Measurements from ENCODE around the gene IGSF23.
"Not testable (repeated sequence)": the region's sequence is repeated elsewhere in the genome, so short reads cannot be mapped to it uniquely, and the experiment has no call there.

IGSF23 gene

GRCh38 chr19:44666852-44667556 is 53.6 kb downstream of the IGSF23 start:
- DNase-seq (ENCODE audit: low spot score): no peak

- no peak for DNase-seq (ENCODE audit: low spot score)
Measured at GRCh38 chr19:44668985-44669764, 55.8 kb downstream of the IGSF23 start.

- not testable (repeated sequence) for DNase-seq (ENCODE audit: low spot score)
Measured at GRCh38 chr19:44670027-44670426, 56.7 kb downstream of the IGSF23 start.

- DNase-seq (ENCODE audit: low spot score): no peak
Measured at GRCh38 chr19:44671400-44671799, 58.0 kb downstream of the IGSF23 start, which contains the start of gene CEACAM19. Gene CEACAM19, plus strand, starts transcription at chr19:44671482. Its CDS starts 450 bp downstream, at chr19:44671932.

- no peak for DNase-seq (ENCODE audit: low spot score)
Measured at GRCh38 chr19:44672226-44672625, 58.9 kb downstream of the IGSF23 start.

DNA sequence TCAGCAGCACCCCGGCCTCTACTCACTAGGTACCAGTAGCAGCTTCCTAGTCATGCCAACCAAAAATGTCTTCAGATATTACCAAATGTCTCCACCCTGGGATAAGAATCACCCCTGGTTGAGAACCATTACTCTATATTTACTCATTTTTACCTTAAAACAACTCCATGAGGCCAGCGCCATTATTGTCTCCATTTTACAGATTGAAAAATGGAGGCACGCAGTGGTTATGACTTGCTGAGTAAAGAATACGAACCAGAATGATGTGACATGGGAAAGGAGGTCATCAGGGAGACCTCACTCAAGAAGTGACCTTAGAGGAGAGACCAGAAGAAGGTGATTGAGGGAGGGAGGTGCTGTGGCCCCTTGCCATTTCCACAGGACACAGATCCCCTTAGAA is 60.1 kb downstream of the IGSF23 start:
- no peak for DNase-seq (ENCODE audit: low spot score)

DNA sequence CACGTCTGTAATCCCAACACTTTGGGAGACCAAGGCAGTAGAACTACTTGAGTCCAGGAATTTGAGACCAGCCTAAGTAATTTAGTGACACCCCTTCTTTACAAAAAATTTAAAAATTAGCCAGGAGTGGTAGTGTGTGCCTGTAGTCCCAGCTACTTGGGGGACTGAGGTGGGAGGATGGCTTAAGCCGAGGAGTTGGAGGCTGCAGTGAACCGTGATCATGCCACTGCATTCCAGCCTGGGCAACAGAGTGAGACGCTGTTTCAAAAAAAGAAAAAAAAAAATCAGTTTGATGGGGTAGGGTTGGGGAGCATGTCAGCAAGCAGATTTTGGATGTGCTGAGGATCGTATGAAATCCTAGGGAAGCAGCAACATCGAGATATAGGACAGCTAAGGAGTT is 62.2 kb downstream of the IGSF23 start:
- no peak for DNase-seq (ENCODE audit: low spot score)

DNA sequence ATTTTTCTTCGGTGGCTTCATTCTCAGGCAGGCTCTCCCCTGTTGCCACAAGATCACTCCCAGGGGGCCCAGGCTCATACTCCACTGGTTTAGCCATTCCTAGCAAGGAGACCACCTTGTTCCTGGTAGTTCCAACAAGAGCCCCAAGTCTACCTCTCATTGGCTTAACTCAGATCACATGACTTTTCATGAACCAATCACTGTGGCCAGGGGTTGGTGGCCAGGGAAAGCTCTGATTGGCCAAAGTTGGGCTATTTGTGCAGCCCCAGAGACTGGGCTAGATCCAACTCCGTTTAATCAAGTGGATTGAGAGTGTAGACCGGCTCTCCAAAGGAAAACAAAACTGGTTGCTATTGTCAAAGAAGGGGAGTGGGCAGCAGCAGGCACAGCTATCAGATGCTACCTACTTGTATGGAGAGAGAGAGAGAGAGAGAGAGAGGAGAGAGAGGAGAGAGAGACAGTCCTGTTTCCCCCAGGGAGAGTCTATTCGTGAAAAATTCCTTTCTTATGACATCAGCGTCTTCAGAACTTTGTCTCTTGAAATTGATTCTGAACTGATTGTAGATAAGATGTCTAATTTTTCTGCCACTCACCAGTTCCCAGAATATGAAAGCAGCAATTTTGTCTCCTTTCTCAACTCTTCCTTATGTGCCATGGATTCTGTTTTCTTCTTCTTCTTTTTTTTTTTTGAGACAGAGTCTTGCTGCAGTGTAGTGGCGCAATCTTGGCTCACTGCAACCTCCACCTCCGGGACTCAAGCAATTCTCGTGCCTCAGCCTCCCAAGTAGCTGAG is 63.9 kb downstream of the IGSF23 start:
- DNase-seq (ENCODE audit: low spot score): no peak

DNA sequence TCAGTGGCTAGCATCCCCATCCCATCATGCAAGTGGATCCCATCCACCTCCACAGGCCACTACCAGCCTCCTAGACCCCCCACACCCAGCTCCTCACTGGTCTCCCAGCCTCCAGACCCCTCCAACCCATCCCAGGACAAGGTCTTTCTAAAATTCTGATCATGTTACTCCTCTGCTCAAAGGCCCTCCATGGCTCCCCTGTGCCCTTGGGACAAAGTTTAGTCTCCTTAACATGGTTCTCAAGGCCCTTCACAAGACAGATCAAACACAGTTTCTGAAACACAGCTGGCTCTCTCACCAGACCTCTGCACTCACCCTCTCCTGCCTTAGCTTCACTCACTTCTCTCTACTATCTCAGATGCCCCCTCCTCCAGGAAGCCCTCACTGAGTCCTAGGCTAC is 67.2 kb downstream of the IGSF23 start:
- no peak for DNase-seq (ENCODE audit: low spot score)

- no peak for DNase-seq (ENCODE audit: low spot score)
Measured at GRCh38 chr19:44681992-44682790, 68.8 kb downstream of the IGSF23 start.

GRCh38 chr19:44682807-44683206 is 69.4 kb downstream of the IGSF23 start:
- no peak for DNase-seq (ENCODE audit: low spot score)

DNA sequence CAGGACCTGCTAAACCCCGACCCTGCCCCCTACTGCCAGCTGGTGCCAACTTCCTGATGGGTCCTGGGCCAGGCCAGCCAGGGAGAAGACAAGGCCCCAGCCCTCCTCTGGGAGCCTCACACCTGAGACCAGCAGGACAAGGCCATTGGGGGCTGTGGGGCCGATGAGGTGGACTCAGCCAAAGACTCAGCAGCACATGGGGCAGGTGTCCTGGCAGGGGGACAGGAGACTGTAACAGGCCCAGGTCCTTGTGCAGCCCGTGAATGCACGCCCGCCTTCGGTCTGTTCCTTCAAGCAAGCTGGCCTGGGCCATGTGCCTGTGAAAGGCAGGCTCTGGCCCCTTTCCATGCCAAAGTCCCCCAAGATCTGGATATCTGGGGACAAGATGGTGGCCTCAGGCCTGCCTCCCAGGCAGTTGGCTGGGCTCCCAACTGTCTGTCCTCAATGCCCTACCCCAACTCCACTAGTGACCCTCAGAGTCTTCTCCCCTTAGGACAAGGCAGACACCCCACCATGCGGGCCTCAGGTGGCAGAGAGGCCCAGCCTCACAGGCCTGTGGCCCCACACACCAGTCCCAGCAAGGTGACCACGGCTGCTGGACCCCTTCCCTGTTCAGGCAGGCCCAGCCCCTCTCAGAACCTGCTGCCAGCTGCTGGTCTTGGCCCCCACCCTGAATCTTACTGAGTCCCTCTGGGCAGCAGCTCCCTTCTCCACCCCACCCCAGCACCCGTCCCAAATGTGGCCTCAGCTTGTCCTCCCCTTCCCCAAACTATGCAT is 70.3 kb downstream of the IGSF23 start:
- DNase-seq (ENCODE audit: low spot score): no peak

DNA sequence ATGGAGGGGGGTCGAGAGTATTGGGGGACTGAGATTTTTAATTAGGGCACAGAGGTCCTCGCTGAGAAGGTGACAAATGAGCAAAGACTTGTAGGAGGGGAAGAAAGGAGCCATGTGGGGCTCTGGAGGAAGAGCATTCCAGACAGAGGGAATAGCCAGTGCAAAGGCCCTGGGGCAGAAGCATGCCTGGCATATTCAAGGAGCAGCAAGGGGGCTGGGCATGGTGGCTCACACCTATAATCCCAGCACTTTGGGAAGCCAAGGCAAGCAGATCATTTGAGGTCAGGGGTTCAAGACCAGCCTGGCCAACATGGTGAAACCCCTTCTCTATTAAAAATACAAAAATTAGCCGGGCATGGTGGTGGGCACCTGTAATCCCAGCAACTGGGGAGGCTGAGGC is 71.0 kb downstream of the IGSF23 start:
- not testable (repeated sequence) for DNase-seq (ENCODE audit: low spot score)

DNA sequence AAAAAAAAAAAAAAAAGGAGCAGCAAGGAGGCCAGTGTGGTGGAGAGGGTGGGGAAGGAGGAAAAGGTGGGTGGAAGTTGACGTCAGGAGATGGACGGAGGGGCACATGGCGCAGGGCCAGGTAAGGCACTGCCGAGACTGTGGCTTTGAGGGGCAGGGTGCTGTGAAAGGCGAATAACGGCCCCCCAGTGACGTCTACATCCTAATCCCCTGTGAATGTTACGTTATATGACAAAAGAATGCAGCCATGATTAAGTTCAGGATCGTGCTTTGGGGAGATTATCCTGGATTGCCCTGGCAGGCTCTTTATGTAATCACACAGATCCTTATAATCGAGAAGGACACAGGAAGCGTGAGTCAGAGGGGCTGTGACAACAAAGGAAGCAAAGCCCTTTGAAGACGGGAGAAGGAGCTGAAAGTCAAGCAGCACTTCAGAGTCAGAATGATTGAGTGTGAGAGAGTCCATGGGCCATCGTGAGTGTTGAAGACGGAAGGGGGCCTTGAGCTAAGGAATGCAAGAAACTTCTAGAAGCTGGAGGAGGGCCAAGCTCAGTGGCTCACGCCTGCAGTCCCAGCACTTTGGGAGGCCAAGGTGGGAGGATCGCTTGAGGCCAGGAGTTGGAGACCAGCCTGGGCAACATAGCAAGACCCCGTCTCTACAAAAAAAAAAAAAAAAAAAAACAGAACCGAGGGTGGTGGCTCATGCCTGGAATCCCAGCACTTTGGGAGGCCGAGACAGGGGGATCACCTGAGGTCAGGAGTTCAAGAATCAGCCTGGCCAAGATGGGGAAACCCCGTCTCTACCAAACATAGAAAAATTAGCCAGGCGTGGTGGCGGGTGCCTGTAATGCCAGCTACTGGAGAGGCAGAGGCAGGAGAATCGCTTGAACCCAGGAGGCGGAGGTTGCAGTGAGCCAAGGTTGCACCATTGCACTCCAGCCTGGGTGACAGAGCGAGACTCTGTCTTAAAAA is 71.8 kb downstream of the IGSF23 start:
- no peak for DNase-seq (ENCODE audit: low spot score)

- no peak for DNase-seq (ENCODE audit: low spot score)
Measured at GRCh38 chr19:44685877-44686276, 72.5 kb downstream of the IGSF23 start.

Measured in hematopoietic multipotent progenitor cell treated with erythropoietin and hydrocortisone succinate and interleukin-3 and kit ligand, for 17 days (in vitro differentiated cells).